GM13976 (cell line): ENCODE results near the gene CYB5RL.

Experiments used
- DNase-seq: peaks from one replicate; pipeline ENCODE4 v3.0.0; 2012; ENCODE audit warnings: low spot score
- in situ Hi-C: fragments of 300-500 bp; cut with MboI; formaldehyde crosslinking; loops from one replicate; pipeline ENCODE4 v1.12.0; 2022; ENCODE audit warnings: low sequenced_read_pairs, mixed read lengths, inconsistent platforms; ENCODE audit not compliant: unreplicated experiment
- TF ChIP-seq, protein P1 (sequence below): IDR thresholded peaks from 2 replicates; pipeline ENCODE4 v1.5.1; 2012; ENCODE audit warnings: borderline replicate concordance, mild to moderate bottlenecking; ENCODE audit not compliant: insufficient read depth; ENCODE audit errors: extremely low read depth, missing control alignments, control extremely low read depth

CYB5RL gene

DNA sequence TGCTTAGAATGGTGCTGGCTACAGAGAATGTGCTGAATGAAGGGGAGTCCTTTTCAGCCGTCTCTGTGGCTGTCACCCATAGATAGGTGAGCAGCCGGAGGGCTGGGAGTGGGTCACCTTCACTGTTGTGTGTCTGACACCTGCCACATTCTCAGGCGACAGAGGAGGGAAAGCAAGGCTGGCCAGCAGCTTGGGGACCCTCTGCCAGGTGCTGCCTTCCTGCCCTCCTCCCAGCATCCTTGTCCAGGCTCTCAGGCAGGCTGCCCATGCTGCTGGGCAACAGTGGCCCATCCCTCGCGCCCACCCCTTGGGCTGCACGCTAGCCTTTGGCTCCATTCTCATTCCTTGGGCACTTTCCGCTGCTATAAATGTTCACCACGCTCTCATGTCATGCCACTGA lies 22.1 kb downstream of the CYB5RL start:
- TF ChIP-seq, protein P1, sequence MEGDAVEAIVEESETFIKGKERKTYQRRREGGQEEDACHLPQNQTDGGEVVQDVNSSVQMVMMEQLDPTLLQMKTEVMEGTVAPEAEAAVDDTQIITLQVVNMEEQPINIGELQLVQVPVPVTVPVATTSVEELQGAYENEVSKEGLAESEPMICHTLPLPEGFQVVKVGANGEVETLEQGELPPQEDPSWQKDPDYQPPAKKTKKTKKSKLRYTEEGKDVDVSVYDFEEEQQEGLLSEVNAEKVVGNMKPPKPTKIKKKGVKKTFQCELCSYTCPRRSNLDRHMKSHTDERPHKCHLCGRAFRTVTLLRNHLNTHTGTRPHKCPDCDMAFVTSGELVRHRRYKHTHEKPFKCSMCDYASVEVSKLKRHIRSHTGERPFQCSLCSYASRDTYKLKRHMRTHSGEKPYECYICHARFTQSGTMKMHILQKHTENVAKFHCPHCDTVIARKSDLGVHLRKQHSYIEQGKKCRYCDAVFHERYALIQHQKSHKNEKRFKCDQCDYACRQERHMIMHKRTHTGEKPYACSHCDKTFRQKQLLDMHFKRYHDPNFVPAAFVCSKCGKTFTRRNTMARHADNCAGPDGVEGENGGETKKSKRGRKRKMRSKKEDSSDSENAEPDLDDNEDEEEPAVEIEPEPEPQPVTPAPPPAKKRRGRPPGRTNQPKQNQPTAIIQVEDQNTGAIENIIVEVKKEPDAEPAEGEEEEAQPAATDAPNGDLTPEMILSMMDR: no peak
- no peak for DNase-seq
- in situ Hi-C loops: no loop called here

DNA sequence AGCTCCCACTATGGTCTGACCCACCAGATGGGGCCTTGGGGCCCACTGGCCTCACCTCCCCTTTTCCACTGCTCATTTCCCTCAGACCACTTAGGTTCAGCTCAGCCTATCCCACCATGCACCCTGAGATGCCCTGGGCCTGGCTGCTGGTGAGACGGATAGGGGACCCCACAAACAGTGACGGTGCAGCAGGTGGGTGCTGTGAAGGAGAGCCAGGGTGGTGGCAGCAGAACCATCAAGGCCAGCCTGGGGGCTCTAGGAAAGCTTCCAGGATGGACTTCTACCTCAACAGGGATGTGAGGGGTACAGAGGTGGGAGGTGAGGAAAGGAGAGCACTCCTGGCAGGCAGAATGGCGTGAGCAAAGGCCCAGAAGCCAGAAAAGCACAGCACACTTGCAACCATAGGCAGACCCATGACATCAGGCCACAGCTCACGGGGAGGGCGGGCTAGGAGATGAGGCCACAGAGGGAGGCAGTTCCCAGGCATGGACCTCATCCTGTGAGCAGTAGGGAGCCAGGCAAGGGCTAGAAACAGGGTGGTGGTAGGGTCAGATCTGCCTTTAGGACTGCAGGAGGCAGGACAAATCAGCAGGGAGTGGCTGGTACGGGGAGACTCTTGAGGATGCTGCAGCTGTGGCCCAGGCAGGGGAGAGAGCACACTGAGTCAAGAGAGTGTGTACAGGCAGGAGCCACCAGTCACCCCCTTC lies 23.1 kb downstream of the CYB5RL start:
- TF ChIP-seq, protein P1: no peak
- in situ Hi-C loops: no loop called here
- no peak for DNase-seq

DNA sequence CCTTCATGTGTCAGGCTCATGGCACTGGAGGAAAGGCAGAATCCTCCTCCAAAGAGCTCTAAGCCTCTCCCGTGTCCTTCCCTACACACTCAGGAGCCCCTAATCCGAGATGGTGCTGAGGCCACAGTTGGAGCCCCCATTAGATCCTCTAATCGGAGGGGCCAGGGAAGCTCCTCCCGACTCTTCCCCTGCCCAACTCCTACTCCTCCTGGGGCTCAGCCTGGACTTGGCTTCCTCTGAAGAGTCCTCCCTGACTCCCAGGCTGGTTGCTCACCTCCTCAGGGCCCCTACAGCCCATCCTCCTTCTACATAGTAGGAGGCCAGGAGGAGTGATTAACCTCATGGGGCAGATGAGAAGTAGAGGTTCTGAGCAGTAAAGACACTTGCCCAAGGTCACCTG lies 25.7 kb downstream of the CYB5RL start:
- in situ Hi-C loops: no loop called here
- no peak for DNase-seq
- TF ChIP-seq, protein P1: no peak

DNA sequence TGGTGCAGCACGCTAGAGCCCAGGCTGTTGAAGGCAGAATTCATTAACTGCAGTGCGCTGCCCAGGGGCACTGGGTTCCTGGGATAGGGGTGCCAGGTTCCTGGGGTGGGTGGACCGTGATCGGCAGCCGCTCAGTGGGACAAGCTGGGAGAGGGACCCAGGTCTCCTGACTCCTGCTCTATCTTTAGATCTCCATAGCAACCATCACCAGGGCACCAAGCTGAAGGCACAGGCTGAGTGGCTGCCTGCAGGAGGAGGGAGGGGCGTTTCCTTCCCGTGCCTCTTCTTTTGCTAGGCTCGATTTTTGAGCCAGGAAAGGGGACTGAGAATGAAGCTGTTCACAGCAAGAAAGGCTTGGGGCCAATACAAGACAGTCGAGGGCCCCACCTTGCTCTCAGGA lies 26.1 kb downstream of the CYB5RL start:
- TF ChIP-seq, protein P1: no peak
- in situ Hi-C loops: no loop called here
- DNase-seq: no peak

DNA sequence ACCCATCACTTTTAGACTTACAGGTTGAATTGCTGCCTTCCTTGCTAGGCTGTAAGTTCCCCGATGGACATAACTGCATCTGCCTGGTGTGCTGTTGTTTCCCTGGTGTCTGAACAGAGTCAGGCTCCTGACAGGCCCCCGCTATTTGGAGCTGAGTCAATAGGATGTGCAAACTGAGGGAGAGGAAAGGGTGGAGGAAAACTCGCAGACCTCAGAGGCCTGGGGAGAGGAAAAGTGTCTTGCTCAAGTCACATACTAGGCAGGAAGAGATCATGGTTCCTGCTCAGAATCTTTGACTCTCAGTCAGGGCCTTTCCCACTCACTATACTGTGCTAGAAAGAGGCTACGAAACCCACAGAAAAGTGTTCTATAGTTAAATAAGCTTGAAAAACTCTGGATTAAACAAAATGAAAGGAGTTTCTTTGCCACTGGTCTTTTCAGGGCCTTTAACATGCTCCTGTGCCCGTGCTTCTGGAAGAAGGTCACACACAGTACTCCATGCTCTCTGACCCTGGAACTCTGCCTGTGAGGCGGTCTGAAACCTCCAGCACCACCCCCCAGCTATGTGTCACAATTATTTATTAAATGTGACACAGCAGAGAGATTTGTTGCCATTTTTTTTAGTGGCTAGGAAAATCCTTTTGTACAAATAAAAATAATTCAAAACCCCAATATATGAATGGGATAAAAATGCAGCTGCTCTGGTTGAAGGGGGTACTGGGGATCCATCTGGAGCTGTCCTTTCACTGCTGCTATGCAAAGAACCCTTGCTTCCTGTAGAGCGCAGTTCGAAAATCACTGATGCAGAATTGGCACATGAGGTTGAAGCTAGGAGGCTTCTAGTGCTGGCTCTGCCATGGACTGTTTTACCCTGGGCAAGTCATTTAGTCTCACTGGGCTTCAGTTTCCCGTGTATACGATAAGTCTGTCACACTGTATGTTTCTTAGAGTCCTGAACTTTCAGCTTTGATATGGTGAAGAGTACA lies 26.9 kb downstream of the CYB5RL start:
- TF ChIP-seq, protein P1: no peak
- in situ Hi-C loops: no loop called here
- no peak for DNase-seq

DNA sequence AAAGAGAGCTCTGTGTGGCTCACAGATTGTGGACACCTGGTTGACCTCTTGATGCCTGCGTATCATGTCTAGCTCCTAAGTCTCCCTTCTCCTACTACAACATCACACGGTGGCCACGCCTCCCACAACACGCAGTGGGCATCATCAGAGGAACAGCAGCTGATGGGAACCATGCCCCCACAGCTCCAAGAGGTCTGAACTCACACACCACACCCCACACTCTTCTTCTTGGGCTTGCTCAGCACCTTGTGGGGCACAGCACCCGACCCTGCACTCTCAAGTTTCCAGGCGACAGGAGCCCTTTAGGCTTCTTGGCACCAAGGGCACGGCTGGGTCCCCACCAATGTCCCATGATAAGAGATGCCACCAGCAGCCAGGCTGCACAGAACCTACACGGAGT lies 28.2 kb downstream of the CYB5RL start:
- TF ChIP-seq, protein P1: no peak
- DNase-seq: no peak
- in situ Hi-C loops: no loop called here
